GM18517 (cell line): ENCODE data around the gene IVD.

Experiments used
- ATAC-seq: cut with Tn5 transposase; IDR thresholded peaks from one replicate; pipeline ENCODE4 v1.9.1; 2021; ENCODE audit warnings: mild to moderate bottlenecking, moderate library complexity; ENCODE audit not compliant: unreplicated experiment

IVD gene

GRCh38 chr15:40436892-40437751 is 31.5 kb downstream of the IVD start:
- ATAC-seq: no peak

GRCh38 chr15:40437752-40438687 is 32.4 kb downstream of the IVD start:
- no peak for ATAC-seq

- no peak for ATAC-seq
These were observed 33.1 kb downstream of the IVD start for GRCh38 chr15:40438712-40439111.

- no peak for ATAC-seq
These were observed 33.9 kb downstream of the IVD start for GRCh38 chr15:40439461-40439959.

- ATAC-seq: no peak
These were observed 34.6 kb downstream of the IVD start for GRCh38 chr15:40439960-40440742.

- peak; percentile 88 for ATAC-seq
These were observed 35.4 kb downstream of the IVD start, which contains the start of gene BAHD1 for GRCh38 chr15:40440743-40441564. Gene BAHD1, plus strand, starts transcription at chr15:40440953. Its CDS starts 17,512 bp downstream, at chr15:40458465.

- ATAC-seq: no peak
These were observed 36.3 kb downstream of the IVD start for GRCh38 chr15:40441565-40442531.

- no peak for ATAC-seq
These were observed 37.7 kb downstream of the IVD start for GRCh38 chr15:40443255-40443654.

- ATAC-seq: no peak
These were observed 38.3 kb downstream of the IVD start for GRCh38 chr15:40443846-40444245.

- ATAC-seq: no peak
These were observed 39.1 kb downstream of the IVD start for GRCh38 chr15:40444736-40445135.

- no peak for ATAC-seq
These were observed 39.9 kb downstream of the IVD start for GRCh38 chr15:40445421-40445922.

- no peak for ATAC-seq
These were observed 40.5 kb downstream of the IVD start for GRCh38 chr15:40446144-40446543.

GRCh38 chr15:40448354-40448753 is 42.8 kb downstream of the IVD start:
- ATAC-seq: no peak

GRCh38 chr15:40449275-40449674 is 43.7 kb downstream of the IVD start:
- no peak for ATAC-seq

GRCh38 chr15:40450047-40450446 is 44.5 kb downstream of the IVD start:
- ATAC-seq: no peak

GRCh38 chr15:40451527-40452158 is 46.0 kb downstream of the IVD start:
- no peak for ATAC-seq

- ATAC-seq: no peak
These were observed 46.9 kb downstream of the IVD start for GRCh38 chr15:40452296-40453090.
